GM19043 (cell line): ENCODE measurements around the gene APOBEC3F.
"Not testable (repeated sequence)": the region's sequence is repeated elsewhere in the genome, so short reads cannot be mapped to it uniquely, and the experiment has no call there.

Experiments
- ATAC-seq: cut with Tn5 transposase; IDR thresholded peaks from one replicate; pipeline ENCODE4 v1.9.1; 2021; ENCODE audit warnings: low read depth; ENCODE audit not compliant: unreplicated experiment

The APOBEC3F gene

GRCh38 chr22:39026509-39027150 is 14.0 kb upstream of the APOBEC3F start:
- ATAC-seq, result no peak

- no peak for ATAC-seq
These were observed 12.9 kb upstream of the APOBEC3F start for GRCh38 chr22:39027717-39028116.

GRCh38 chr22:39028281-39028680 is 12.4 kb upstream of the APOBEC3F start:
- ATAC-seq, result no peak

- ATAC-seq, result no peak
These were observed 11.4 kb upstream of the APOBEC3F start for GRCh38 chr22:39029227-39029626.

DNA sequence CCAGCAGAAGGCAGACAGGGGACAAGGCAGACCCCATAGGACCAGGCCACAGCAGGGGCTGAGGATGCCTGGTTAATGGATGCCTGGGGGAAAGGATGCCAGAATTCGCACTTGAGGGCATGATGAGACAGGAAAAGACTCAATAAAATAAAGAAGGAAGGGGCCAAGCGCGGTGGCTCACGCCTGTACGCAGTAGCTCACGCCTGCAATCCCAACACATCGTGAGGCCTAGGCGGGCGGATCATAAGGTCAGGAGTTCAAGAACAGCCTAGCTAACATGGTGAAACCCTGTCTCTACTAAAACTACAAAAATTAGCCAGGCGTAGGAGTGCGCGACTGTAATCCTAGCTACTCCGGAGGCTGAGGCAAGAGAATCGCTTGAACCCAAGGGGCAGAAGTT is 10.0 kb upstream of the APOBEC3F start:
- ATAC-seq, result no peak

DNA sequence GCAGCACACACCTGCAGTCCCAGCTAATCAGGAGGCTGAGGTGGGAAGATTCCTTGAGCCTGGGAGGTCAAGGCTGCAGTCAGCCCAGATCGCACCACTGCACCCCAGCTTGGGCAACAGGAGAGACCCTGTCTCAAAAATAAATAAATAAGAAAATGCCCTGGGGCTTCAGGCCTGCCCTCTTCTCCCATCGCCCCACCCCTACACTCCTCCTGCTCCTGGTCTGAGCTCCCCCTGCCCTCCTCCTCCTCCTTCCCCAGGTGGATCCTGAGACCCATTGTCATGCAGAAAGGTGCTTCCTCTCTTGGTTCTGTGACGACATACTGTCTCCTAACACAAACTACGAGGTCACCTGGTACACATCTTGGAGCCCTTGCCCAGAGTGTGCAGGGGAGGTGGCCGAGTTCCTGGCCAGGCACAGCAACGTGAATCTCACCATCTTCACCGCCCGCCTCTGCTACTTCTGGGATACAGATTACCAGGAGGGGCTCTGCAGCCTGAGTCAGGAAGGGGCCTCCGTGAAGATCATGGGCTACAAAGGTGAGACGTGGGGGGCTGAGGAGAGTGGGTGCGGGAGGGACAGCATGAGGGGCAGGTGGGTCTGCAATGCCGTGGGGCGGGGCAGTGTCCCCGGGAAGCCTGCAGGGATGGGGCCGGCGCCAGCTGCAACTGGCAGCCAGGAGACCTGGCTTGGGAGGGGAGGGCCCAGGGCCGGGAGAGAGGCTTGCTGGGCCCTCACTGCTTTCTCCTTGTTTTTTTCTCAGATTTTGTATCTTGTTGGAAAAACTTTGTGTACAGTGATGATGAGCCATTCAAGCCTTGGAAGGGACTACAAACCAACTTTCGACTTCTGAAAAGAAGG is 9.0 kb upstream of the APOBEC3F start:
- not testable (repeated sequence) for ATAC-seq

- not testable (repeated sequence) for ATAC-seq
These were observed 3.6 kb upstream of the APOBEC3F start for GRCh38 chr22:39037071-39037470.

DNA sequence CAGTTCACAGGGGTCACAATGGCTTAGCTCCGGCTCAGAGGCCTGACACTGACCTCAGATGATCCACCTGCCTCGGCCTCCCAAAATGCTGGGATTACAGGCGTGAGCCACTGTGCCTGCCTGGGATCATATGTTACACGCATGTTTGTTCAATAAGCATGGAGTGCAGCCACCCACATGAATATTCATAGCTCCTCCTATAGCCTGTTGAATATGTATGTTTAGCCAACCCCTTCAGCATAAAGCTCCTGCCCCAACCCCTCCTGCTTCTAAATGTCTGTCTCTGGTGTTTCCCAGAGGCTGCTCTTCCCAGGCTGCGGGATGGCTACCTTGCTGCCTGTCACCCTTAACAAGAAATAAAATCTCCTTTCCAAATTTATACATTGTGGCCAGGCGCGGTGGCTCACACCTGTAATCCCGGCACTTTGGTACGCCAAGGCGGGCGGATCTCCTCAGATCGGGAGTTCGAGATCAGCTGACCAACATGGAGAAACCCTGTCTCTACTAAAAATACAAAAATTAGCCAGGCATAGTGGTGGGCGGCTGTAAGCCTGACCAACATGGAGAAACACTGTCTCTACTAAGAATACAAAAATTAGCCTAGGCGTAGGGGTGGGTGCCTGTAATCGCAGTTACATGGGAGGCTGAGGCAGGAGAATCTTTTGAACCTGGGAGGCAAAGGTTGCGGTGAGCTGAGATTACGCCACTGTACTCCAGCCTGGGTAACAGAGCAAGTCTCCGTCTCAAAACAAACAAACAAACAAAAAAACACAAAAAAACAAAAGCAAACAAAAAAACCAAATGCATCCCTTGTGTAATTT is 1.1 kb upstream of the APOBEC3F start:
- no peak for ATAC-seq

DNA sequence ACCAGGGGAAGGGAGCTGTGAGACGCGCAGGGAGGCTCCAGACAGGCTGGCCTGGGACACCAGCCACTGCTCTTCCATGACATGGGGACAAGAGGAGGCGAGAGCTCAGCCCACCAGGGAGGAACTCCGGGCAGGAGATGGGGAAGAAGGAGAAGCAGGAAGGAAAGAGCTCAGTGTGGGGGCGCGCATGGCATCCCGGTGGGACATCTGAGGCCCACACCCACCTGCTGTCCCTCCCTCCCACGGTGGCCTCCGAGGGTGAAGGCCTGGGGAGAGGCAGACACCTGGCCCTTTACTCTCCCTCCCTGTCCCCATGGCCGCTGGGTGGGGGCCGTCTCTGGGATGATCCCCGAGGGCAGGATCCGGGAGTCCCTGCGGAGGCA is 518 bp upstream of the APOBEC3F start:
- ATAC-seq, result not testable (repeated sequence)

DNA sequence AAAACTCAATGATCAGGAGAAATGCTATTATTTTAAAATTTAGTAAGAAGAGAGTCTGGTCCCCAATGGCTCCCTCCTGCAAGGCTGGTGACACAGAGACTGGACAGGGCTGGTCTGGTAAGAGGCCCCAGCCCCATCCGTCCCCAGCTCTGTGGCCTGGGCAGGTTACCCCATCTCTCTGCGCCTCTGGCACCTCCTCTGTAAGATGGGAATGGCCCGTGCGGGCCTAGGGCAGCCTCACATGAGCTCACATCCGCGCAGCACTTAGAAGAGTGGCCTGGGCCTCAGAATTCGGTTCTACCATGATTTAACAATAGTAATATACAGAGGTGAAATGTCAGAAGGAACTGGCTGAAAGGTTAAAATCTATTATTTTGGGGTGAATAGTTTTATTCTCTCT is 1.2 kb downstream of the APOBEC3F start:
- ATAC-seq, result no peak

DNA sequence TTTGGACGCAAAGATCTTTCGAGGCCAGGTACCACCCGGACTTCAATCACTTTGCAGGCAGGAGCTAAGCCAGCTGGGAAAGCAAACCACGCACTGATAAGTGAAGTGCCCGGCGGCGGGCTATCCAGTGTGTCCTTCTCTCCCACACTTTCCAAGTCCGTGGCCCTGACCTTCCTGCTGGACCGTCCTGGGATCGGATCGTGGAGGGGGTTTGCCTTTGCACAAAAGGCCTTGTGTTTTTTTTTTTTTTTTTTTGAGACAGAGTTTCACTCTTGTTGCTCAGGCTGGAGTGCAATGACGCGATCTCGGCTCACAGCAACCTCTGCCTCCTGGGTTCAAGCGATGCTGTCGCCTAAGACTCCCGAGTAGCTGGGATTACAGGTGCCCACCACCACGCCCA is 2.4 kb downstream of the APOBEC3F start:
- ATAC-seq, result not testable (repeated sequence)

DNA sequence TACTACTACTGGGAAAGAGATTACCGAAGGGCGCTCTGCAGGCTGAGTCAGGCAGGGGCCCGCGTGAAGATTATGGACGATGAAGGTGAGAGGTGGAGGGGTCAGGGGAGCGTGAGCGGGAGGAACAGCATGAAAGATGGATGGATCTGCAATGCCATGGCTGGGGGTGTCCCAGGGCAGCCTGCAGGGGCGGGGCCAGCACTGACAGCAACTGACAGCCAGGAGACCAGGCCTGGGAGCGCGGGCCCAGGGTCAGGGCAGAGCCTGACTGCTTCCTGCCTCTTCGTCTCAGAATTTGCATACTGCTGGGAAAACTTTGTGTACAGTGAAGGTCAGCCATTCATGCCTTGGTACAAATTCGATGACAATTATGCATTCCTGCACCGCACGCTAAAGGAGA is 4.5 kb downstream of the APOBEC3F start:
- not testable (repeated sequence) for ATAC-seq

- not testable (repeated sequence) for ATAC-seq
These were observed 8.8 kb downstream of the APOBEC3F start for GRCh38 chr22:39049486-39049885.

DNA sequence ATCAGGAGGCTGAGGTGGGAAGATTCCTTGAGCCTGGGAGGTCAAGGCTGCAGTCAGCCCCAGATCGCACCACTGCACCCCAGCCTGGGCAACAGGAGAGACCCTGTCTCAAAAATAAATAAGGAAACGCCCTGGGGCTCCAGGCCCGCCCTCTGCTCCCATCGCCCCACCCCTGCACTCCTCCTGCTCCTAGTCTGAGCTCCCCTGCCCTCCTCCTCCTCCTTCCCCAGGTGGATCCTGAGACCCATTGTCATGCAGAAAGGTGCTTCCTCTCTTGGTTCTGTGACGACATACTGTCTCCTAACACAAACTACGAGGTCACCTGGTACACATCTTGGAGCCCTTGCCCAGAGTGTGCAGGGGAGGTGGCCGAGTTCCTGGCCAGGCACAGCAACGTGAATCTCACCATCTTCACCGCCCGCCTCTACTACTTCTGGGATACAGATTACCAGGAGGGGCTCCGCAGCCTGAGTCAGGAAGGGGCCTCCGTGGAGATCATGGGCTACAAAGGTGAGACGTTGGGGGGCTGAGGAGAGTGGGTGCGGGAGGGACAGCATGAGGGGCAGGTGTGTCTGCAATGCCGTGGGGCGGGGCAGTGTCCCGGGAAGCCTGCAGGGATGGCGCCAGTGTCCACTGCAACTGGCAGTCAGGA is 11.3 kb downstream of the APOBEC3F start:
- ATAC-seq, result not testable (repeated sequence)

- ATAC-seq, result no peak
These were observed 15.0 kb downstream of the APOBEC3F start for GRCh38 chr22:39055658-39056057.

- ATAC-seq, result not testable (repeated sequence)
These were observed 20.6 kb downstream of the APOBEC3F start for GRCh38 chr22:39061290-39061689.

GRCh38 chr22:39061951-39062350 is 21.3 kb downstream of the APOBEC3F start:
- ATAC-seq, result not testable (repeated sequence)

- ATAC-seq, result not testable (repeated sequence)
These were observed 23.2 kb downstream of the APOBEC3F start for GRCh38 chr22:39063904-39064303.

DNA sequence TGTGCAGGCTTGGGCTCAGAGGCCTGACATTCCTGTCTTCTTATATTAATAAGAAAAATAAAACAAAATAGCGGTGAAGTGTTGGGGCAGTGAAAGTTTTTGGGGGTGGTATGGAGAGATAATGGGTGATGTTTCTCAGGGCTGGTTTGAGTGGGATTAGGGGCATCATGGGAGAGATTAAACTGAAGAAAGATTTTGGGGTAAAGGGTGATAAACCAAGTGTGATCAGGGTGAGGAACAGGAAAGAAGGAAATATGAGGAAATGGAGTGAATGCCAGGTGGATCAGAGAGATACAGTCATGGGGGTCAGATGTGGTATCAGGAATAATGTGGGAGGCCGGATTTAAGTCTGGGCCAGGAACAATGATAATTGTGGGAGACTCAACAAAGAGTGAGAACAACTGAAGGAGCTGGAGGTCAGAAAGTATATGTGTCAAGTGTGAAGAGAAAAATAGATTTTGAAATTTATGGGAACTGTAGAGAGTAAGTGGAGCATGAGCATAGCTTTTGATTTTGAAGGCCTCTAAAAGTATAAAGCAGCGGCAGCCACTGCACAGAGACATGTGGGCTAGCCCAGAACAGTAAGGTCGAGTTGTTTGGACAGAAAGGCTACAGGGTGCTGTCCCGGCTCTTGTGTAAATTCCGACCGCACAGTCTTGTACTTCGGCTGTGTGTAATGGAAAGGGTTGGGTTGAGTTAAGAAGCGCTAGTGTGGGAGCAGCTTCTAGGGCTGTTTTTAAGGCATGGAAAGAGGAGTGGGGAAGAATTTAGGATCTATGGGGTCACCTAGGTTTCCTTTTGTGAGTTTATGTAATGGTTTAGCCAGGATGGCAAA is 26.0 kb downstream of the APOBEC3F start:
- ATAC-seq, result not testable (repeated sequence)
